Activated naive CD8-positive, alpha-beta T cell treated with anti-CD3 and anti-CD28 coated beads, Interleukin-2, amount 50 U/mL, for 24 hours (primary cell): ENCODE measurements around the gene CDK15.

ENCODE experiments used
- ATAC-seq: fragments of 150-1000 bp; cut with Tn5 transposase; one replicate; pipeline ENCODE4 v1.10.0; 2021
- DNase-seq: peaks from one replicate; pipeline ENCODE4 v3.0.0; 2021
- H3K27ac Mint-ChIP-seq: one replicate; pipeline ENCODE4 v1.8.0; 2021; ENCODE audit warnings: mild to moderate bottlenecking, mixed read lengths
- H3K27me3 Mint-ChIP-seq: one replicate; pipeline ENCODE4 v1.8.0; 2021; ENCODE audit warnings: mixed read lengths
- H3K36me3 Mint-ChIP-seq: one replicate; pipeline ENCODE4 v1.8.0; 2021; ENCODE audit warnings: low read depth, mixed read lengths
- H3K4me1 Mint-ChIP-seq: one replicate; pipeline ENCODE4 v1.8.0; 2021; ENCODE audit warnings: mixed read lengths
- H3K4me3 Mint-ChIP-seq: one replicate; pipeline ENCODE4 v1.8.0; 2021; ENCODE audit warnings: mild to moderate bottlenecking, moderate library complexity, mixed read lengths
- H3K9me3 Mint-ChIP-seq: one replicate; pipeline ENCODE4 v1.8.0; 2021; ENCODE audit warnings: mixed read lengths

The CDK15 gene

DNA sequence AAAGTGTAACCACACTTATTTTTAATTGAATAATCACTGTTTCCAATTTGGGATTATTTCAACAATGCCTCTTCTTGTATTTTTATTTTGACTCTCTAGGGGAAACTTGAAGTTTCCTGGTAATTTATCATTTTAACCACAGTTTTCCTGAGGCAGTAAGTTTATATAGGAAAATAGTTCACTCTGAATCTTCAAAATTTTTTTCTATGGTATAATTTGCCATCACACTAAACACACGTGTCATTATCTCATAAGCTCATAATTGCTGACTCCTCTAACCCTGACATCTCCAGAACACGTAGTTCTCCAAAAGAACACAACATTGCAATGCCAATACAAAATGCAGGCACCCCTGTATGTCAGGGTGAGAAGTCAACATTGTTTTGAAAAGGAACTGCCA, 125.1 kb downstream of the CDK15 start:
- Mint-ChIP-seq H3K27ac (no peak overlapping the region), H3K4me1 (no peaks in the 10 kb centered on the region), H3K4me3 (no peak overlapping the region), H3K36me3 (no peaks in the 10 kb centered on the region), H3K27me3 (peaks cover 7% of the 10 kb centered on the region), H3K9me3 (no peaks in the 10 kb centered on the region)
- DNase-seq (no peak), ATAC-seq (no peak)

- DNase-seq, result no peak
- ATAC-seq, result no peak
- Mint-ChIP-seq H3K4me3 (no peak overlapping the region), H3K27me3 (peaks cover 8% of the 10 kb centered on the region), H3K9me3 (no peaks in the 10 kb centered on the region), H3K27ac (no peak overlapping the region), H3K36me3 (no peaks in the 10 kb centered on the region), H3K4me1 (no peaks in the 10 kb centered on the region)
Measured at GRCh38 chr2:201931951-201932350, 125.6 kb downstream of the CDK15 start.

- Mint-ChIP-seq H3K36me3 (no peaks in the 10 kb centered on the region), H3K27ac (no peak overlapping the region), H3K9me3 (no peaks in the 10 kb centered on the region), H3K27me3 (peaks cover 10% of the 10 kb centered on the region), H3K4me1 (no peaks in the 10 kb centered on the region), H3K4me3 (no peak overlapping the region)
- DNase-seq (no peak), ATAC-seq (no peak)
Measured at GRCh38 chr2:201932511-201932910, 126.2 kb downstream of the CDK15 start.

DNA sequence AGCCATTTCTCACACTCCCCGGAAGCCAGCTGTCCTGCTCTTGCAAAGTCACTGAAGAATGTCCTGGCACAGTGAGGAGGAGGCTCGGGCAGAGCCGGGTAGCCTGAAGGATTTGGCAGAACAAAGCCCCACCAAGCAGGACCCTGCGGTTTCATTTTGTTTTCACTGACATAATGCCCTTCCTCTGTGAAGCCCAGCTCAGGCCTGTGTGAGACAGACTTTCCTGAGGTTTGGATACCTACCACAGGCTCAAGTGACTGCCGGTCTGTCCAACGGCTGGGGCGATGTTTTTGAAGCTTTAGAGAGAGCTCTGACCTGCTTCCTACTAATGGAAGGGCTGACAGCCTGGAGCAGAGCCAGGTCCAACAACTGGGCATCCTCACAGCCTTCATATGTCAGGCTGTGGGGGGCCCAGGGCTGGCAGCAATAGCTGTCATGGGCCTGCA, 127.5 kb downstream of the CDK15 start:
- H3K36me3 Mint-ChIP-seq, result no peaks in the 10 kb centered on the region
- H3K9me3 Mint-ChIP-seq, result no peaks in the 10 kb centered on the region
- no peaks in the 10 kb centered on the region for H3K4me1 Mint-ChIP-seq
- no peak for ATAC-seq
- DNase-seq, result no peak
- H3K4me3 Mint-ChIP-seq, result no peak overlapping the region
- peaks cover 9% of the 10 kb centered on the region for H3K27me3 Mint-ChIP-seq
- H3K27ac Mint-ChIP-seq, result no peak overlapping the region

GRCh38 chr2:201936817-201937216, 130.5 kb downstream of the CDK15 start:
- H3K27me3 Mint-ChIP-seq, result peaks cover 7% of the 10 kb centered on the region
- no peak overlapping the region for H3K27ac Mint-ChIP-seq
- H3K4me1 Mint-ChIP-seq, result no peaks in the 10 kb centered on the region
- H3K36me3 Mint-ChIP-seq, result no peaks in the 10 kb centered on the region
- no peak overlapping the region for H3K4me3 Mint-ChIP-seq
- ATAC-seq (no peak), DNase-seq (no peak)
- no peaks in the 10 kb centered on the region for H3K9me3 Mint-ChIP-seq

DNA sequence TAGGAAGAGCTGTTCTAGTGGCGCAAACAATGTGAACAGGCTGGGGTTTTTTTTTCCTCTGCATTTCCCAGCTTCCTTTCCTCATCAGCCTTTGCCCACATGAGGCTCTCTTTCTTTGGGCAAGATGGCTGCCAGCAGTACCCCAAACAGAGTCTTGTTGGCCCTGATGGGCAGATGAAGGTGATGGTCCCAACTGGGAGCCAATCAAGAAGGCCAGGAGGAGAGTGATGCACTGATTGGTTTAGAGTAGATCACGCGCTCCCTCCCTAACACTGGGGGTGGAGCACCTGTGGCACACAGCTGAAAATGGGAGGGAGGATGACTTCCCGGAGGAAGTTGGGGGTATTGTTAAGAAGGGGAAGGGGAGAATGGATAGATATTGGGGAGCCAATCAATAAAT, 131.0 kb downstream of the CDK15 start:
- ATAC-seq, result no peak
- H3K27ac Mint-ChIP-seq, result no peak overlapping the region
- no peaks in the 10 kb centered on the region for H3K9me3 Mint-ChIP-seq
- no peak overlapping the region for H3K4me3 Mint-ChIP-seq
- H3K4me1 Mint-ChIP-seq, result no peaks in the 10 kb centered on the region
- H3K27me3 Mint-ChIP-seq, result peaks cover 10% of the 10 kb centered on the region
- no peaks in the 10 kb centered on the region for H3K36me3 Mint-ChIP-seq
- no peak for DNase-seq

- no peaks in the 10 kb centered on the region for H3K36me3 Mint-ChIP-seq
- H3K27ac Mint-ChIP-seq, result no peak overlapping the region
- no peaks in the 10 kb centered on the region for H3K9me3 Mint-ChIP-seq
- H3K4me3 Mint-ChIP-seq, result no peak overlapping the region
- ATAC-seq (no peak), DNase-seq (no peak)
- peaks cover 6% of the 10 kb centered on the region for H3K27me3 Mint-ChIP-seq
- H3K4me1 Mint-ChIP-seq, result no peaks in the 10 kb centered on the region
Measured at GRCh38 chr2:201938156-201938775, 131.9 kb downstream of the CDK15 start.

GRCh38 chr2:201938781-201939180, 132.4 kb downstream of the CDK15 start:
- H3K4me1 Mint-ChIP-seq, result no peaks in the 10 kb centered on the region
- no peak overlapping the region for H3K27ac Mint-ChIP-seq
- ATAC-seq, result no peak
- H3K9me3 Mint-ChIP-seq, result no peaks in the 10 kb centered on the region
- no peak overlapping the region for H3K4me3 Mint-ChIP-seq
- H3K36me3 Mint-ChIP-seq, result no peaks in the 10 kb centered on the region
- DNase-seq, result no peak
- peaks cover 6% of the 10 kb centered on the region for H3K27me3 Mint-ChIP-seq

DNA sequence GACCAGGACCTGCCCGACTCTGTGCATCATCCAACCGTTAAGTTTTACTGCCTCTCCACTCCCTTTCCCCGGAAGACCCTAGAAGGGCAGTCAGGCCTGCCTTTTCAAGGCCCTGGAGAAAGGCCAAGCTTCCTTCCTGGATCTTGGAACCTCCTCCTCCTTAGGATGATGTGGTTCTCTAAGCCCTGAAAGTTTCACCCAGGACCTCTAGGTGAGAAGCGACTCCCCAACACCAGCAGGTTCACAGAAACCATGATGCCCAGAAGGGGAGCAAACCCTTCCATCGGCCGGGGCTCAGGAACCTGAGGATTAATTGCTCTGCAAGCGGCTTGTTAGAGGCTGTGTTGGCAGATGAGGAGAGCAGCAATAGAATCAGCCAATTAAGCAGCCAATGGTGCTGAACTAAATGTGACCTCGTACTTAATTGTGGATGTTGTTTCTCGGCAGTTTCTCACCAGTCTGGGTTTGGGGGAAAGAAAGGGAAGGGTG, 133.2 kb downstream of the CDK15 start:
- DNase-seq, result no peak
- H3K4me1 Mint-ChIP-seq, result no peaks in the 10 kb centered on the region
- no peak overlapping the region for H3K4me3 Mint-ChIP-seq

GRCh38 chr2:201942531-201942930, 136.2 kb downstream of the CDK15 start:
- ATAC-seq, result no peak
- Mint-ChIP-seq H3K4me3 (no peak overlapping the region), H3K9me3 (no peaks in the 10 kb centered on the region), H3K36me3 (no peaks in the 10 kb centered on the region), H3K4me1 (no peaks in the 10 kb centered on the region), H3K27me3 (peaks cover 4% of the 10 kb centered on the region), H3K27ac (no peak overlapping the region)
- no peak for DNase-seq

More for the DNA sequence above, 133.2 kb downstream of the CDK15 start:
- Mint-ChIP-seq H3K27me3 (peaks cover 6% of the 10 kb centered on the region), H3K36me3 (no peaks in the 10 kb centered on the region), H3K27ac (no peak overlapping the region), H3K9me3 (no peaks in the 10 kb centered on the region)
- no peak for ATAC-seq
